CD14-positive monocyte (primary cell): ENCODE measurements around the gene CYTH3. TPM values are rescaled to one million over a fixed set of nuclear protein-coding genes. Genes with fewer than 3 reads are reported as not detected.

Experiments used
- DNase-seq, 3 donors: peaks; one replicate each; pipeline ENCODE4 v3.0.0-alpha.2; 2011 to 2022
- H2AFZ ChIP-seq: 2 replicates; pipeline ENCODE4 v1.6.0; 2012; ENCODE audit warnings: mild to moderate bottlenecking, low read depth, low read length, inconsistent platforms; ENCODE audit not compliant: insufficient read depth, poor library complexity, severe bottlenecking
- H3K27ac ChIP-seq, 2 donors: 1 replicate in 1 of 2; 2 replicates in 1 of 2; pipeline ENCODE4 v1.5.1; 2012 to 2013; ENCODE audit warnings: low read length in 2 of 2, control low read depth in 1 of 2, inconsistent platforms in 1 of 2, low read depth in 1 of 2, mild to moderate bottlenecking in 1 of 2
- H3K27me3 ChIP-seq, 2 donors: one replicate each; pipeline versions ENCODE4 v1.6.0 to v1.6.1; 2011 to 2013; ENCODE audit warnings: low read length in 2 of 2; ENCODE audit not compliant: control insufficient read depth in 2 of 2, insufficient read depth in 2 of 2
- H3K36me3 ChIP-seq, 2 donors: replicated peaks in 1 of 2; 1 replicate in 1 of 2; 2 replicates in 1 of 2; pipeline versions ENCODE4 v1.5.1 to v1.6.1; 2012 to 2013; ENCODE audit warnings: low read length in 2 of 2, control low read depth in 1 of 2, inconsistent platforms in 1 of 2, mild to moderate bottlenecking in 1 of 2; ENCODE audit not compliant: insufficient read depth in 2 of 2, control insufficient read depth in 1 of 2
- H3K4me1 ChIP-seq, 2 donors: 1 replicate in 1 of 2; 2 replicates in 1 of 2; pipeline versions ENCODE4 v1.5.1 to v1.6.1; 2012 to 2013; ENCODE audit warnings: low read length in 2 of 2, control low read depth in 1 of 2, inconsistent platforms in 1 of 2, mild to moderate bottlenecking in 1 of 2, moderate library complexity in 1 of 2; ENCODE audit not compliant: insufficient read depth in 2 of 2, control insufficient read depth in 1 of 2
- H3K4me2 ChIP-seq: replicated peaks from 2 replicates; pipeline ENCODE3; 2012; ENCODE audit warnings: low read length, moderate library complexity, mild to moderate bottlenecking; ENCODE audit not compliant: poor library complexity, severe bottlenecking; ENCODE audit errors: extremely low read depth
- H3K4me3 ChIP-seq, 3 experiments: fragments of 200-600 bp in 1 of 3; sonication (generic) in 1 of 3; replicated peaks in 1 of 3; 1 replicate in 2 of 3; 2 replicates in 1 of 3; pipeline ENCODE4 v1.5.1; 2011 to 2013; ENCODE audit warnings: low read length in 3 of 3, mild to moderate bottlenecking in 3 of 3, control low read depth in 2 of 3, low read depth in 2 of 3, inconsistent platforms in 1 of 3, moderate library complexity in 1 of 3
- H3K79me2 ChIP-seq: 2 replicates; pipeline ENCODE4 v1.6.0; 2012; ENCODE audit warnings: mild to moderate bottlenecking, control low read depth, inconsistent platforms, low read length, moderate library complexity; ENCODE audit not compliant: insufficient read depth
- H3K9ac ChIP-seq: 2 replicates; pipeline ENCODE4 v1.6.0; 2017; ENCODE audit warnings: low read length, mild to moderate bottlenecking; ENCODE audit not compliant: insufficient read depth, poor library complexity, severe bottlenecking
- H3K9me3 ChIP-seq, 2 donors: replicated peaks in 1 of 2; 1 replicate in 1 of 2; 2 replicates in 1 of 2; pipeline versions ENCODE4 v1.5.1 to v1.6.1; 2012 to 2013; ENCODE audit warnings: low read length in 2 of 2, control low read depth in 1 of 2; ENCODE audit not compliant: control insufficient read depth in 1 of 2, insufficient read depth in 1 of 2
- H4K20me1 ChIP-seq: 2 replicates; pipeline ENCODE4 v1.6.0; 2012; ENCODE audit warnings: mild to moderate bottlenecking, low read length, control low read depth, moderate library complexity; ENCODE audit not compliant: insufficient read depth
- H3K27ac Mint-ChIP-seq, 7 donors: one replicate each; pipeline ENCODE4 v1.8.0; 2020; ENCODE audit warnings: mild to moderate bottlenecking in 7 of 7, mixed read lengths in 7 of 7, moderate library complexity in 6 of 7, inconsistent platforms in 2 of 7
- H3K27me3 Mint-ChIP-seq, 3 donors: one replicate each; pipeline ENCODE4 v1.8.0; 2021 to 2022; ENCODE audit warnings: low read depth in 3 of 3, mild to moderate bottlenecking in 3 of 3, mixed read lengths in 3 of 3, moderate library complexity in 3 of 3, inconsistent platforms in 1 of 3
- H3K36me3 Mint-ChIP-seq, 2 donors: one replicate each; pipeline ENCODE4 v1.8.0; 2020; ENCODE audit warnings: mixed read lengths in 2 of 2, inconsistent platforms in 1 of 2, mild to moderate bottlenecking in 1 of 2
- H3K4me1 Mint-ChIP-seq: one replicate; pipeline ENCODE4 v1.8.0; 2020; ENCODE audit warnings: mild to moderate bottlenecking, mixed read lengths
- H3K4me3 Mint-ChIP-seq, 2 donors: one replicate each; pipeline ENCODE4 v1.8.0; 2020; ENCODE audit warnings: mild to moderate bottlenecking in 2 of 2, mixed read lengths in 2 of 2, moderate library complexity in 1 of 2
- H3K9me3 Mint-ChIP-seq, 7 donors: one replicate each; pipeline ENCODE4 v1.8.0; 2020 to 2022; ENCODE audit warnings: mixed read lengths in 7 of 7, mild to moderate bottlenecking in 6 of 7, moderate library complexity in 6 of 7, inconsistent platforms in 2 of 7
- CTCF ChIP-seq: fragments of 200-600 bp; IDR thresholded peaks from one replicate; pipeline ENCODE4 v1.8.0; 2022; ENCODE audit warnings: antibody characterized with exemption, mild to moderate bottlenecking
- WGBS: methylation state at CpG from one replicate; pipeline ENCODE4 v1.1.5; 2013; ENCODE audit warnings: missing lambda C conversion rate; ENCODE audit not compliant: insufficient coverage; 5-methylcytosine and 5-hydroxymethylcytosine counted together
- intact Hi-C, 2 donors: fragments of 100-400 bp; cut with micrococcal nuclease; formaldehyde crosslinking; loops; one replicate each; pipeline versions ENCODE4 v1.15.0 to v1.15.1; 2023
- polyA plus RNA-seq, 3 donors: library from polyadenylated mRNA; depleted of rRNA in 1 of 3; unstranded in 2 of 3; stranded (reverse) in 1 of 3; fragments of 300-500 nt in 2 of 3; fragments of >200 nt in 1 of 3; fragmentation: Illumina TruSeq in 2 of 3; gene quantifications; 1 replicate in 2 of 3; 2 replicates in 1 of 3; pipeline ENCODE4 v1.2.3, GENCODE V29; 2012 to 2021

CYTH3 gene
- polyA plus RNA-seq, 3 donors: 1.3 to 8.5 (median 1.4) TPM

- no peak for TF ChIP-seq CTCF
- H2AFZ ChIP-seq: no peak overlapping the region
- intact Hi-C loops: no loop called here
- H3K4me1 Mint-ChIP-seq: peaks cover 14% of the 10 kb centered on the region
- no peak overlapping the region for H3K9ac ChIP-seq
- DNase-seq: no peak
- 57% methylated on average over 1 of the region's 4 CpGs for WGBS
- H4K20me1 ChIP-seq: peaks cover 21% of the 10 kb centered on the region
- H3K4me3 Mint-ChIP-seq: no peak overlapping the region
- no peaks in the 10 kb centered on the region for H3K9me3 Mint-ChIP-seq
- H3K36me3 Mint-ChIP-seq: peaks cover 2 to 3% of the 10 kb centered on the region in 2 donors
- H3K4me3 ChIP-seq: no peak overlapping the region
- H3K36me3 ChIP-seq: no peaks in the 10 kb centered on the region
- no peaks in the 10 kb centered on the region for H3K9me3 ChIP-seq
- no peak overlapping the region for H3K4me2 ChIP-seq
- no peak overlapping the region for H3K27ac ChIP-seq
- H3K4me1 ChIP-seq: peaks cover 8 to 9% of the 10 kb centered on the region in 2 donors
- H3K27me3 Mint-ChIP-seq: peaks cover 6 to 9% (median 7%) of the 10 kb centered on the region in 3 donors
- H3K27ac Mint-ChIP-seq: no peak overlapping the region
- no peaks in the 10 kb centered on the region for H3K79me2 ChIP-seq
- H3K27me3 ChIP-seq: no peaks in the 10 kb centered on the region
Measured at GRCh38 chr7:6250364-6250833, 22.0 kb downstream of the CYTH3 start.

GRCh38 chr7:6249043-6249442 lies 23.4 kb downstream of the CYTH3 start:
- H3K4me1 ChIP-seq: peaks cover 8 to 9% of the 10 kb centered on the region in 2 donors
- Mint-ChIP-seq H3K27ac (no peak overlapping the region), H3K27me3 (peaks cover under 1 to 6% (median 6%) of the 10 kb centered on the region in 3 donors), H3K4me1 (peaks cover 16% of the 10 kb centered on the region), H3K36me3 (peaks cover 2 to 3% of the 10 kb centered on the region in 2 donors), H3K9me3 (peaks cover 0 to 2% (median 0%) of the 10 kb centered on the region in 7 donors), H3K4me3 (no peak overlapping the region)
- no peaks in the 10 kb centered on the region for H3K79me2 ChIP-seq
- DNase-seq: no peak
- no peak for TF ChIP-seq CTCF
- H2AFZ ChIP-seq: no peak overlapping the region
- no peaks in the 10 kb centered on the region for H3K9me3 ChIP-seq
- intact Hi-C loops: no loop called here
- WGBS: no CpG with 5 or more reads among the region's 4 CpGs
- H4K20me1 ChIP-seq: peaks cover 17% of the 10 kb centered on the region
- no peak overlapping the region for H3K9ac ChIP-seq
- no peak overlapping the region for H3K27ac ChIP-seq
- H3K4me3 ChIP-seq: no peak overlapping the region
- no peak overlapping the region for H3K4me2 ChIP-seq
- H3K36me3 ChIP-seq: no peaks in the 10 kb centered on the region
- H3K27me3 ChIP-seq: no peaks in the 10 kb centered on the region
